ENCODE measurements around the gene CD7.
A peak's percentile ranks its signal among the peaks of the same experiment; 100 is the strongest.

Gene CD7

DNA sequence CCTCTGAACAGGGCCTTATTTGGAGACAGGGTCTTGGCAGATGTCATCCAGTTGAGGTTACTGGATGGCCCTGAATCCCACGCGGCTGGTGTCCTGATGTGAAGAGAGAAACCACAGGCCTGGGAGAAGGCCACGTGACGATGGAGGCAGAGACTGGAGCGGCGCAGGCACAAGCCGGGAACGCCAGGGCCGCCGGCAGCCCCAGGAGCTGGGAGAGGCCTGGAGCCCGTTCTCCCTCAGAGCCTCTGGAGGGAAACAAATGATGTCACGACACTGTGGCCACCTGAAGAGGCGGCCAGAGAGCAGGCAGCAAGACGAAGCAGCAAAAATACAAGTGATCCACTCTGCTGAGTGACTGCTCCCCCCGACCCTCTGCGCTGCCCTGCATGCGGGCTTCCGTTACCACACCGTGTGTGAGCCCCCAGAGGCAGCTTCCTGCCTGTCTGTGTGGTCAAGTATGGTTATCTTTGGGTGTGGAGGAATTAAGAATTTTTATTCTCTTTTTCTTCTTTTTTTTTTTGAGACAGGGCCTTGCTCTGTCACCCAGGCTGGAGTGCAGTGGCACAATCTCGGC is 11.6 kb downstream of the CD7 start (continued):
- TF ChIP-seq, protein P1, sequence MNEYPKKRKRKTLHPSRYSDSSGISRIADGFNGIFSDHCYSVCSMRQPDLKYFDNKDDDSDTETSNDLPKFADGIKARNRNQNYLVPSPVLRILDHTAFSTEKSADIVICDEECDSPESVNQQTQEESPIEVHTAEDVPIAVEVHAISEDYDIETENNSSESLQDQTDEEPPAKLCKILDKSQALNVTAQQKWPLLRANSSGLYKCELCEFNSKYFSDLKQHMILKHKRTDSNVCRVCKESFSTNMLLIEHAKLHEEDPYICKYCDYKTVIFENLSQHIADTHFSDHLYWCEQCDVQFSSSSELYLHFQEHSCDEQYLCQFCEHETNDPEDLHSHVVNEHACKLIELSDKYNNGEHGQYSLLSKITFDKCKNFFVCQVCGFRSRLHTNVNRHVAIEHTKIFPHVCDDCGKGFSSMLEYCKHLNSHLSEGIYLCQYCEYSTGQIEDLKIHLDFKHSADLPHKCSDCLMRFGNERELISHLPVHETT (tag by site-specific recombination; IDR thresholded peaks at IDR 0.05): no peak
- TF ChIP-seq ZNF138 (tag by site-specific recombination; IDR thresholded peaks at IDR 0.05; ENCODE audit: borderline replicate concordance) (no peak), ZNF10 (tag by site-specific recombination; IDR thresholded peaks at IDR 0.05) (no peak)

DNA sequence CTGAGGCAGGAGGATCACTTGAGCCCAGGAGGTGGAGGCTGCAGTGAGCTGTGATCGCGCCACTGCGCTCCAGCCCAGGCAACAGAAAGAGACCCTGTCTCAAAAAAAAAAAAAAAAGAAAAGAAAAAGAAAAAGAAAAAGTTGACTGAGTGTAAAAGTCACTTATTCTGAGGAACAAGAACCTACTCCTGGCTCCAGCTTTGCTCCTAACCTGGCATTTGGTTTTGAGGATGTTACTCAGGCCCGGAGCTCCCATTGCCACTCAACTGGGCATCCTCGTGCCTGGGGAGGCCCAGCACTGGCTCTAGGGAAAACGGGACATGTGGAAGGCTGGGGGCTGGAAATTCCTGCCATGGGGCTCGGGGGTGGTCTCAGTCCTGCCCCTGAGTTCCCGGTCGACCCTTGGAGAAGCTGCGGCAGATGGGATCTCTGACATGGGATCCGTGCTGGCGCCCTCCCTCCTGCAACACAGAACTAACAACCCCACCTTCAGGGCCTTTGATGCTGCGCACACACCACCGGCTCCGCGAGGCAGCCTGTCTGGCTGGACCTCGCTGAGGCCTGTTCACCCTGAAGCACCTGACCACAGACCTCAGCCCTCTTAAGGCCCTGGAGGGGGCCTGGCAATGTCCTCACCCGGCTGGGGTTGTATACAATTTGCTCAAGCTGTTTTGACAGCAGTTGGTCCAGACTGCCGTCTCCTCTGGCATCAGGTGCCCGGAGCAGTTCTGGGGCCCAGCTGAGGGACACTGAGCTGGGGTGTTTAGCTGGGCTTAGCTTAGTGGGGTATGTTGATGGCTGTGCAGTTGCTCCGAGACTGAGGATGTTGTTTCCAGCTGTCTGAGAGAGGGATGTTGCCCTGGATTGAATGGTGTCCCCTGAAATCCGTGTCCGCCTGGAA is 12.3 kb downstream of the CD7 start:
- Histone ChIP-seq H3K36me3 (ENCODE audit: control insufficient read depth in 2 of 2, insufficient read depth in 1 of 2, low read length in 2 of 2) (no peaks in the 10 kb centered on the region), H3K4me3 (ENCODE audit: low read depth, low read length) (no peak overlapping the region), H3K4me1 (ENCODE audit: control insufficient read depth, insufficient read depth, low read length) (no peaks in the 10 kb centered on the region; the same call in 1 of the 2 replicates), H3K9me3 (ENCODE audit: control insufficient read depth, insufficient read depth, low read depth, low read length) (no peaks in the 10 kb centered on the region), H3K27ac (ENCODE audit: extremely low read depth, low read depth, low read length) (no peak overlapping the region)
- ChIA-PET CTCF (interaction anchor here (1.0 to 1.1 kb wide), 2 partner anchors 16 to 111 kb away, joined by 3 to 6 read pairs; no protein-coding TSS in a partner anchor), POLR2A (interaction anchor here (3.3 kb wide), 1 partner anchor 13 kb away, joined by 14 read pairs; no protein-coding TSS in a partner anchor)
- TF ChIP-seq ZIC2 (tag by site-specific recombination; IDR thresholded peaks at IDR 0.05): peak; percentile 66
- no peak for TF ChIP-seq FEZF1 (tag by site-specific recombination; IDR thresholded peaks at IDR 0.05)
- TF ChIP-seq PRDM1 (tag by site-specific recombination; IDR thresholded peaks at IDR 0.05): no peak
- TF ChIP-seq ZNF514 (tag by site-specific recombination; IDR thresholded peaks at IDR 0.05): no peak
- no peak for TF ChIP-seq ZBTB17 (tag by site-specific recombination; IDR thresholded peaks at IDR 0.05)

DNA sequence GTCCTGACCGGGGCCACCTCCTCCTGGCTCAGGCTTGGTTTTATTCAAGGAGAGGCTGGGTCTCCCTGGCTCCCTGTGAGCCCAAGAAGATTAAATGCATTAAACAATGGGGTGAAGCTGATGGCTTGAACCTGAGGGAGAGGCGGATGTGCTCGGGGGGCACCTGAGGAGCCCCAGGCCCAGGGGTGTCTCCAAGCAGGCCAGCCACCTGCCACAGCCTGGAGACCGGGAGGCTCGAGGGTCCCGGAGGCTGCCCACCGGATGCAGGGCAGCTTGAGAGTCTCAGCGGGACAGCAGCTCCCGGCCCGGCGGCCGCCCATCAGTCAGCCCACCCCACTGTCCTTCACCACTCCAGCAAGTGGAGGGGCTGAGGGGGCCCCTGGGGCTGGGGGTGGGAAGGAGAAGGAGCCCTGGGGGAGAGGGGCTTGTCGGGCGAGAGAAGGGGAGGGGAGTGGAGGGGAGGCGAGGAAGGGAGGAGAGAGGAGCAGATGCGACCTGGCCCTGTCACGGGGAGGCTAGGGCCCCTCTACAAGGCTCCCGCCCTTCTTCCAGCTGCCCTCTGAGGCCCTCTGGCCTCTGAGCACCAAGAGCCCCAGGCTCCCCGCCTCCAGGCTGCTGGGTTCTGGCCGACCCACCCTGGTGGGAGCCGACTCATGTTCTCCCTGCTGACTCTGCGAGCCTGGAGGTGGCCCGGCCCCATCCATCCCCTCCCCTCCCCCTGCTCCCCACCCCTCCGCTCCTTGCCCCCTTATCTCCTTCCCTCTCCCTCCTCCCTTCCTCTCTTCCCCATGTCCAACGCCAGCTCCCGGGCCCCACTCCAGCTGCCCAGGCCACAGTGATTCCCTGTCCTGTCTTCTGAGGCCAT is 13.2 kb downstream of the CD7 start:
- CTCF ChIA-PET: interaction anchor here (0.5 to 1.7 kb wide), 4 partner anchors 10 to 112 kb away, joined by 3 to 4 read pairs (median 4); no protein-coding TSS in a partner anchor
- H3K4me1 ChIP-seq (ENCODE audit: control insufficient read depth, insufficient read depth, low read length): no peaks in the 10 kb centered on the region; the same call in 1 of the 2 replicates
- TF ChIP-seq ZNF37A (tag by site-specific recombination; IDR thresholded peaks at IDR 0.05): no peak
- TF ChIP-seq, protein P2, sequence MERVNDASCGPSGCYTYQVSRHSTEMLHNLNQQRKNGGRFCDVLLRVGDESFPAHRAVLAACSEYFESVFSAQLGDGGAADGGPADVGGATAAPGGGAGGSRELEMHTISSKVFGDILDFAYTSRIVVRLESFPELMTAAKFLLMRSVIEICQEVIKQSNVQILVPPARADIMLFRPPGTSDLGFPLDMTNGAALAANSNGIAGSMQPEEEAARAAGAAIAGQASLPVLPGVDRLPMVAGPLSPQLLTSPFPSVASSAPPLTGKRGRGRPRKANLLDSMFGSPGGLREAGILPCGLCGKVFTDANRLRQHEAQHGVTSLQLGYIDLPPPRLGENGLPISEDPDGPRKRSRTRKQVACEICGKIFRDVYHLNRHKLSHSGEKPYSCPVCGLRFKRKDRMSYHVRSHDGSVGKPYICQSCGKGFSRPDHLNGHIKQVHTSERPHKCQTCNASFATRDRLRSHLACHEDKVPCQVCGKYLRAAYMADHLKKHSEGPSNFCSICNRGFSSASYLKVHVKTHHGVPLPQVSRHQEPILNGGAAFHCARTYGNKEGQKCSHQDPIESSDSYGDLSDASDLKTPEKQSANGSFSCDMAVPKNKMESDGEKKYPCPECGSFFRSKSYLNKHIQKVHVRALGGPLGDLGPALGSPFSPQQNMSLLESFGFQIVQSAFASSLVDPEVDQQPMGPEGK (tag by site-specific recombination; IDR thresholded peaks at IDR 0.05): peak; percentile 18; the same call in 1 of the 2 replicates
- TF ChIP-seq, protein P3, sequence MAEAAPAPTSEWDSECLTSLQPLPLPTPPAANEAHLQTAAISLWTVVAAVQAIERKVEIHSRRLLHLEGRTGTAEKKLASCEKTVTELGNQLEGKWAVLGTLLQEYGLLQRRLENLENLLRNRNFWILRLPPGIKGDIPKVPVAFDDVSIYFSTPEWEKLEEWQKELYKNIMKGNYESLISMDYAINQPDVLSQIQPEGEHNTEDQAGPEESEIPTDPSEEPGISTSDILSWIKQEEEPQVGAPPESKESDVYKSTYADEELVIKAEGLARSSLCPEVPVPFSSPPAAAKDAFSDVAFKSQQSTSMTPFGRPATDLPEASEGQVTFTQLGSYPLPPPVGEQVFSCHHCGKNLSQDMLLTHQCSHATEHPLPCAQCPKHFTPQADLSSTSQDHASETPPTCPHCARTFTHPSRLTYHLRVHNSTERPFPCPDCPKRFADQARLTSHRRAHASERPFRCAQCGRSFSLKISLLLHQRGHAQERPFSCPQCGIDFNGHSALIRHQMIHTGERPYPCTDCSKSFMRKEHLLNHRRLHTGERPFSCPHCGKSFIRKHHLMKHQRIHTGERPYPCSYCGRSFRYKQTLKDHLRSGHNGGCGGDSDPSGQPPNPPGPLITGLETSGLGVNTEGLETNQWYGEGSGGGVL (tag by site-specific recombination; IDR thresholded peaks at IDR 0.05): 0 out of 2 replicates have a peak, but pooled peaks have one; percentile 16
- no peak overlapping the region for H3K27ac ChIP-seq (ENCODE audit: extremely low read depth, low read depth, low read length)
- H3K4me3 ChIP-seq (ENCODE audit: low read depth, low read length): no peak overlapping the region
- H3K36me3 ChIP-seq (ENCODE audit: control insufficient read depth in 2 of 2, insufficient read depth in 1 of 2, low read length in 2 of 2): no peaks in the 10 kb centered on the region
- H3K9me3 ChIP-seq (ENCODE audit: control insufficient read depth, insufficient read depth, low read depth, low read length): no peaks in the 10 kb centered on the region
- POLR2A ChIA-PET: interaction anchor here (0.8 to 3.3 kb wide), 3 partner anchors 12 to 31 kb away, joined by 3 to 14 read pairs (median 3); no protein-coding TSS in a partner anchor

All from HEK293 (cell line).